Mucosa of gallbladder (tissue), 1 donor: ENCODE data around the gene STK32C. TPM values are rescaled to one million over a fixed set of nuclear protein-coding genes. Genes with fewer than 3 reads are reported as not detected.
"Not testable (repeated sequence)": the region's sequence is repeated elsewhere in the genome, so short reads cannot be mapped to it uniquely, and the experiment has no call there.

Experiments
- DNase-seq: peaks from one replicate; pipeline ENCODE4 v3.0.0-alpha.2; 2020; ENCODE audit warnings: low spot score
- total RNA-seq: library from RNA; stranded (reverse); gene quantifications from one replicate; pipeline ENCODE4 v1.2.1, GENCODE V29; 2021
- donor health status: DM: no; HTN: no; CAD: no.

The STK32C gene
- total RNA-seq, 1 donor from 2014 or later: 23.8 TPM

- DNase-seq: peak; percentile 25
Observed at GRCh38 chr10:132319853-132320653, 12.3 kb upstream of the STK32C start.

- not testable (repeated sequence) for DNase-seq
Observed at GRCh38 chr10:132317477-132317876, 9.7 kb upstream of the STK32C start.

GRCh38 chr10:132316133-132316532 lies 8.4 kb upstream of the STK32C start:
- no peak for DNase-seq

GRCh38 chr10:132314881-132315280 lies 7.1 kb upstream of the STK32C start:
- not testable (repeated sequence) for DNase-seq

GRCh38 chr10:132314336-132314735 lies 6.6 kb upstream of the STK32C start:
- no peak for DNase-seq

GRCh38 chr10:132313865-132314264 lies 6.1 kb upstream of the STK32C start:
- no peak for DNase-seq

- no peak for DNase-seq
Observed at GRCh38 chr10:132313305-132313704, 5.6 kb upstream of the STK32C start.

- peak; percentile 66 for DNase-seq
Observed at GRCh38 chr10:132311338-132311939, 3.7 kb upstream of the STK32C start.

- no peak for DNase-seq
Observed at GRCh38 chr10:132310701-132311337, 3.1 kb upstream of the STK32C start.

- no peak for DNase-seq
Observed at GRCh38 chr10:132309879-132310591, 2.3 kb upstream of the STK32C start.

- no peak for DNase-seq
Observed at GRCh38 chr10:132309471-132309865, 1.7 kb upstream of the STK32C start.

- no peak for DNase-seq
Observed at GRCh38 chr10:132308587-132309470, 1.1 kb upstream of the STK32C start.

- peak; percentile 37 for DNase-seq
Observed at GRCh38 chr10:132306864-132307751, 642 bp downstream of the STK32C start.

- DNase-seq: no peak
Observed at GRCh38 chr10:132306343-132306685, 1.4 kb downstream of the STK32C start.

- no peak for DNase-seq
Observed at GRCh38 chr10:132305654-132306342, 2.0 kb downstream of the STK32C start.

- no peak for DNase-seq
Observed at GRCh38 chr10:132304756-132305509, 2.8 kb downstream of the STK32C start.

GRCh38 chr10:132303361-132304115 lies 4.2 kb downstream of the STK32C start:
- DNase-seq: no peak
